OCI-LY3 (cell line): ENCODE results near the gene BUD31.

ENCODE experiments used
- H2AFZ ChIP-seq: fragments of 200-600, 300-600 bp; shearing (Covaris generic); 2 replicates; pipeline ENCODE4 v1.6.0; 2014; ENCODE audit warnings: antibody characterized with exemption, low read depth, low read length
- H3K27ac ChIP-seq: fragments of 200-600, 300-600 bp; sonication (generic); 2 replicates; pipeline ENCODE4 v1.5.1; 2014; ENCODE audit warnings: mild to moderate bottlenecking, low read length, moderate library complexity, mixed read lengths
- H3K27me3 ChIP-seq: fragments of 200-600, 300-600 bp; sonication (generic); 2 replicates; pipeline ENCODE4 v1.6.1; 2014; ENCODE audit warnings: low read depth, low read length, mixed read lengths
- H3K36me3 ChIP-seq: fragments of 200-600, 300-600 bp; sonication (generic); replicated peaks from 2 replicates; pipeline ENCODE3; 2014; ENCODE audit warnings: low read depth, low read length, mixed read lengths
- H3K4me1 ChIP-seq: fragments of 300-600, 200-600 bp; sonication (generic); 2 replicates; pipeline ENCODE4 v1.6.1; 2014; ENCODE audit warnings: low read length, mixed read lengths
- H3K4me2 ChIP-seq: fragments of 200-600, 300-600 bp; sonication (generic); 2 replicates; pipeline ENCODE4 v1.6.1; 2014; ENCODE audit warnings: low read length, mixed read lengths
- H3K4me3 ChIP-seq: fragments of 300-600, 200-600 bp; sonication (generic); 2 replicates; pipeline ENCODE4 v1.5.1; 2014; ENCODE audit warnings: antibody characterized with exemption, mild to moderate bottlenecking, low read length, moderate library complexity
- H3K79me2 ChIP-seq: fragments of 300-600, 200-600 bp; shearing (Covaris generic); 2 replicates; pipeline ENCODE4 v1.6.1; 2014; ENCODE audit warnings: mild to moderate bottlenecking, low read length, mixed read lengths
- H3K9ac ChIP-seq: fragments of 300-600, 200-600 bp; shearing (Covaris generic); 2 replicates; pipeline ENCODE4 v1.6.0; 2014; ENCODE audit warnings: mild to moderate bottlenecking, low read length, moderate library complexity
- H3K9me3 ChIP-seq: fragments of 200-600, 300-600 bp; shearing (Covaris generic); 2 replicates; pipeline ENCODE4 v1.6.1; 2014; ENCODE audit warnings: low read length, mixed read lengths; ENCODE audit not compliant: insufficient read depth
- H4K20me1 ChIP-seq: fragments of 200-600, 300-600 bp; sonication (generic); 2 replicates; pipeline ENCODE4 v1.6.1; 2016; ENCODE audit warnings: low read length, mixed read lengths; ENCODE audit not compliant: insufficient read depth
- CTCF ChIP-seq: fragments of 200-600, 300-600 bp; sonication (generic); IDR thresholded peaks from 2 replicates; pipeline ENCODE4 v1.5.1; 2014; ENCODE audit warnings: antibody characterized with exemption, low read length, low read depth
- EZH2phosphoT487 ChIP-seq: fragments of 200-600 bp; shearing (Covaris generic); IDR thresholded peaks from 2 replicates; pipeline ENCODE4 v1.6.1; 2018; ENCODE audit warnings: antibody characterized with exemption, mixed run types, low read depth

Gene BUD31

GRCh38 chr7:99387912-99388311 lies 20.9 kb upstream of the BUD31 start:
- Histone ChIP-seq H3K4me1 (peaks cover 28% of the 10 kb centered on the region), H2AFZ (no peak overlapping the region), H3K4me3 (no peak overlapping the region), H3K79me2 (peaks cover 23% of the 10 kb centered on the region), H3K9me3 (no peaks in the 10 kb centered on the region), H3K27ac (no peak overlapping the region), H3K36me3 (peaks cover 54% of the 10 kb centered on the region), H3K4me2 (no peak overlapping the region), H3K27me3 (no peaks in the 10 kb centered on the region), H4K20me1 (peaks cover 2% of the 10 kb centered on the region; the same call in 1 of the 2 replicates), H3K9ac (no peak overlapping the region)
- TF ChIP-seq CTCF (no peak), EZH2phosphoT487 (no peak)

- H3K4me1 ChIP-seq = peaks cover 11% of the 10 kb centered on the region
- no peak overlapping the region for H2AFZ ChIP-seq
- H3K9me3 ChIP-seq = no peaks in the 10 kb centered on the region
- H4K20me1 ChIP-seq = peaks cover 14% of the 10 kb centered on the region; the same call in 1 of the 2 replicates
- H3K79me2 ChIP-seq = peaks cover 12% of the 10 kb centered on the region; the same call in 1 of the 2 replicates
- TF ChIP-seq CTCF = no peak
- no peak for TF ChIP-seq EZH2phosphoT487
- no peak overlapping the region for H3K27ac ChIP-seq
- no peak overlapping the region for H3K4me2 ChIP-seq
- H3K9ac ChIP-seq = no peak overlapping the region
- H3K27me3 ChIP-seq = no peaks in the 10 kb centered on the region
- peaks cover 59% of the 10 kb centered on the region for H3K36me3 ChIP-seq
- no peak overlapping the region for H3K4me3 ChIP-seq
Measured at GRCh38 chr7:99389772-99390171, 19.0 kb upstream of the BUD31 start.

- H3K9me3 ChIP-seq = no peaks in the 10 kb centered on the region
- H3K4me1 ChIP-seq = peaks cover 6% of the 10 kb centered on the region; the same call in 1 of the 2 replicates
- no peaks in the 10 kb centered on the region for H3K27me3 ChIP-seq
- no peak overlapping the region for H3K9ac ChIP-seq
- no peak overlapping the region for H3K4me2 ChIP-seq
- peaks cover 6% of the 10 kb centered on the region; the same call in 1 of the 2 replicates for H3K79me2 ChIP-seq
- no peak overlapping the region for H3K4me3 ChIP-seq
- TF ChIP-seq EZH2phosphoT487 (no peak), CTCF (no peak)
- peaks cover 17% of the 10 kb centered on the region; the same call in 1 of the 2 replicates for H4K20me1 ChIP-seq
- no peak overlapping the region for H2AFZ ChIP-seq
- H3K27ac ChIP-seq = no peak overlapping the region
- peaks cover 63% of the 10 kb centered on the region for H3K36me3 ChIP-seq
Measured at GRCh38 chr7:99390941-99391602, 17.7 kb upstream of the BUD31 start.

GRCh38 chr7:99392046-99392445 lies 16.7 kb upstream of the BUD31 start:
- no peak overlapping the region; the same call in 1 of the 2 replicates for H3K9ac ChIP-seq
- peaks cover 6% of the 10 kb centered on the region; the same call in 1 of the 2 replicates for H3K4me1 ChIP-seq
- H2AFZ ChIP-seq = no peak overlapping the region
- no peaks in the 10 kb centered on the region for H3K27me3 ChIP-seq
- no peak for TF ChIP-seq EZH2phosphoT487
- TF ChIP-seq CTCF = no peak
- no peaks in the 10 kb centered on the region for H3K9me3 ChIP-seq
- peaks cover 60% of the 10 kb centered on the region for H3K36me3 ChIP-seq
- peaks cover 17% of the 10 kb centered on the region; the same call in 1 of the 2 replicates for H4K20me1 ChIP-seq
- H3K4me2 ChIP-seq = peak overlapping the region; percentile 44
- H3K4me3 ChIP-seq = peak overlapping the region; percentile 49
- peaks cover 6% of the 10 kb centered on the region; the same call in 1 of the 2 replicates for H3K79me2 ChIP-seq
- no peak overlapping the region for H3K27ac ChIP-seq
